Endodermal cell (in vitro differentiated cells): ENCODE results near the gene GPRC6A. TPM values are rescaled to one million over a fixed set of nuclear protein-coding genes. Genes with fewer than 3 reads are reported as not detected.
"Not testable (repeated sequence)": the region's sequence is repeated elsewhere in the genome, so short reads cannot be mapped to it uniquely, and the experiment has no call there.

Source experiments
- DNase-seq: peaks from one replicate; pipeline ENCODE4 v3.0.0-alpha.2; 2017
- H3K27ac ChIP-seq: 2 replicates; pipeline ENCODE4 v1.5.1; 2013; ENCODE audit warnings: mild to moderate bottlenecking, low read depth, low read length, moderate library complexity
- H3K27me3 ChIP-seq: 2 replicates; pipeline ENCODE4 v1.6.1; 2013; ENCODE audit warnings: mild to moderate bottlenecking, low read length, moderate library complexity; ENCODE audit not compliant: insufficient read depth, control insufficient read depth, poor library complexity, severe bottlenecking
- H3K36me3 ChIP-seq: 2 replicates; pipeline ENCODE4 v1.7.0; 2013; ENCODE audit warnings: mild to moderate bottlenecking, low read length, moderate library complexity; ENCODE audit not compliant: control insufficient read depth, insufficient read depth
- H3K4me1 ChIP-seq: one replicate; pipeline ENCODE4 v1.7.0; 2013; ENCODE audit warnings: low read length; ENCODE audit not compliant: control insufficient read depth, insufficient read depth
- H3K4me3 ChIP-seq: 2 replicates; pipeline ENCODE4 v1.5.1; 2013; ENCODE audit warnings: mild to moderate bottlenecking, low read length, moderate library complexity
- H3K9ac ChIP-seq: 2 replicates; pipeline ENCODE4 v1.6.1; 2013; ENCODE audit warnings: mild to moderate bottlenecking, low read length, moderate library complexity; ENCODE audit not compliant: poor library complexity, severe bottlenecking; ENCODE audit errors: extremely low read depth
- H3K9me3 ChIP-seq: 2 replicates; pipeline ENCODE4 v1.6.1; 2013; ENCODE audit warnings: mild to moderate bottlenecking, low read length, moderate library complexity; ENCODE audit not compliant: control insufficient read depth
- H3K27ac Mint-ChIP-seq: 2 replicates; pipeline ENCODE4 v1.8.0; 2020; ENCODE audit warnings: mixed read lengths
- H3K27me3 Mint-ChIP-seq: 2 replicates; pipeline ENCODE4 v1.8.0; 2021; ENCODE audit warnings: mild to moderate bottlenecking, mixed read lengths; ENCODE audit not compliant: insufficient read depth
- H3K36me3 Mint-ChIP-seq: 2 replicates; pipeline ENCODE4 v1.8.0; 2020; ENCODE audit warnings: low read depth, mixed read lengths
- H3K4me1 Mint-ChIP-seq: 2 replicates; pipeline ENCODE4 v1.8.0; 2020; ENCODE audit warnings: mixed read lengths
- H3K4me3 Mint-ChIP-seq: 2 replicates; pipeline ENCODE4 v1.8.0; 2020; ENCODE audit warnings: mild to moderate bottlenecking, moderate library complexity, mixed read lengths
- H3K9me3 Mint-ChIP-seq: 2 replicates; pipeline ENCODE4 v1.8.0; 2020; ENCODE audit warnings: mild to moderate bottlenecking, mixed read lengths
- WGBS, 2 experiments: methylation state at CpG; one replicate each; pipeline versions ENCODE4 v1.1.5 to v1.1.7; 2013; ENCODE audit warnings: missing lambda C conversion rate in 2 of 2, mixed read lengths in 1 of 2; ENCODE audit not compliant: insufficient coverage in 1 of 2, insufficient read length in 1 of 2; 5-methylcytosine and 5-hydroxymethylcytosine counted together
- total RNA-seq, 2 donors: library from RNA; stranded (reverse); fragmentation: NEBNext Ultra II Directional in 1 of 2; extraction: Animal tissue kit (Norgen Biotek cat#: 25700) in 1 of 2; gene quantifications; 2 replicates in 1 of 2; 3 replicates in 1 of 2; pipeline ENCODE4 v1.2.1, GENCODE V29; 2021
- TF ChIP-seq, protein P1 (sequence below): fragments of 200-600 bp; sonication (generic); conservative IDR thresholded peaks from 2 replicates; pipeline ENCODE4 v1.5.0; 2021; ENCODE audit warnings: antibody characterized with exemption, mild to moderate bottlenecking

Gene GPRC6A
- total RNA-seq, 2 donors from 2014 or later: not detected

GRCh38 chr6:116842459-116842858 is 13.6 kb upstream of the GPRC6A start:
- H3K9ac ChIP-seq: no peak overlapping the region
- H3K27me3 ChIP-seq: no peaks in the 10 kb centered on the region
- no peak overlapping the region for H3K27ac ChIP-seq
- H3K36me3 ChIP-seq: no peaks in the 10 kb centered on the region
- Mint-ChIP-seq H3K4me1 (no peaks in the 10 kb centered on the region), H3K27me3 (no peaks in the 10 kb centered on the region), H3K27ac (no peak overlapping the region), H3K9me3 (no peaks in the 10 kb centered on the region), H3K4me3 (no peak overlapping the region), H3K36me3 (no peaks in the 10 kb centered on the region)
- H3K4me1 ChIP-seq: no peaks in the 10 kb centered on the region
- H3K4me3 ChIP-seq: no peak overlapping the region
- WGBS, 2 experiments: 89% methylated on average over 1 of the region's 1 CpG; no CpG with 5 or more reads in 1 of the 2 experiments
- TF ChIP-seq, protein P1, sequence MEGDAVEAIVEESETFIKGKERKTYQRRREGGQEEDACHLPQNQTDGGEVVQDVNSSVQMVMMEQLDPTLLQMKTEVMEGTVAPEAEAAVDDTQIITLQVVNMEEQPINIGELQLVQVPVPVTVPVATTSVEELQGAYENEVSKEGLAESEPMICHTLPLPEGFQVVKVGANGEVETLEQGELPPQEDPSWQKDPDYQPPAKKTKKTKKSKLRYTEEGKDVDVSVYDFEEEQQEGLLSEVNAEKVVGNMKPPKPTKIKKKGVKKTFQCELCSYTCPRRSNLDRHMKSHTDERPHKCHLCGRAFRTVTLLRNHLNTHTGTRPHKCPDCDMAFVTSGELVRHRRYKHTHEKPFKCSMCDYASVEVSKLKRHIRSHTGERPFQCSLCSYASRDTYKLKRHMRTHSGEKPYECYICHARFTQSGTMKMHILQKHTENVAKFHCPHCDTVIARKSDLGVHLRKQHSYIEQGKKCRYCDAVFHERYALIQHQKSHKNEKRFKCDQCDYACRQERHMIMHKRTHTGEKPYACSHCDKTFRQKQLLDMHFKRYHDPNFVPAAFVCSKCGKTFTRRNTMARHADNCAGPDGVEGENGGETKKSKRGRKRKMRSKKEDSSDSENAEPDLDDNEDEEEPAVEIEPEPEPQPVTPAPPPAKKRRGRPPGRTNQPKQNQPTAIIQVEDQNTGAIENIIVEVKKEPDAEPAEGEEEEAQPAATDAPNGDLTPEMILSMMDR: no peak
- DNase-seq: no peak
- no peaks in the 10 kb centered on the region for H3K9me3 ChIP-seq

GRCh38 chr6:116840091-116840490 is 11.2 kb upstream of the GPRC6A start:
- Histone ChIP-seq H3K4me3 (no peak overlapping the region), H3K9ac (no peak overlapping the region), H3K36me3 (no peaks in the 10 kb centered on the region), H3K27me3 (no peaks in the 10 kb centered on the region), H3K9me3 (no peaks in the 10 kb centered on the region), H3K27ac (no peak overlapping the region), H3K4me1 (no peaks in the 10 kb centered on the region)
- Mint-ChIP-seq H3K27me3 (no peaks in the 10 kb centered on the region), H3K4me1 (peaks cover 6% of the 10 kb centered on the region), H3K36me3 (no peaks in the 10 kb centered on the region), H3K27ac (no peak overlapping the region), H3K4me3 (no peak overlapping the region), H3K9me3 (no peaks in the 10 kb centered on the region)
- WGBS, 2 experiments: 77 to 100% methylated on average over 1 to 2 of the region's 2 CpGs
- no peak for DNase-seq
- TF ChIP-seq, protein P1: no peak

GRCh38 chr6:116836606-116837342 is 7.9 kb upstream of the GPRC6A start:
- Histone ChIP-seq H3K4me3 (no peak overlapping the region), H3K9me3 (no peaks in the 10 kb centered on the region), H3K27me3 (no peaks in the 10 kb centered on the region), H3K9ac (no peak overlapping the region), H3K36me3 (no peaks in the 10 kb centered on the region), H3K27ac (no peak overlapping the region), H3K4me1 (no peaks in the 10 kb centered on the region)
- DNase-seq: no peak
- H3K4me3 Mint-ChIP-seq: no peak overlapping the region
- no peaks in the 10 kb centered on the region for H3K36me3 Mint-ChIP-seq
- H3K27me3 Mint-ChIP-seq: no peaks in the 10 kb centered on the region
- no peaks in the 10 kb centered on the region for H3K9me3 Mint-ChIP-seq
- no peak overlapping the region for H3K27ac Mint-ChIP-seq
- peaks cover 6% of the 10 kb centered on the region for H3K4me1 Mint-ChIP-seq
- WGBS, 2 experiments: 98 to 100% methylated on average over 2 to 5 of the region's 5 CpGs
- TF ChIP-seq, protein P1: no peak

DNA sequence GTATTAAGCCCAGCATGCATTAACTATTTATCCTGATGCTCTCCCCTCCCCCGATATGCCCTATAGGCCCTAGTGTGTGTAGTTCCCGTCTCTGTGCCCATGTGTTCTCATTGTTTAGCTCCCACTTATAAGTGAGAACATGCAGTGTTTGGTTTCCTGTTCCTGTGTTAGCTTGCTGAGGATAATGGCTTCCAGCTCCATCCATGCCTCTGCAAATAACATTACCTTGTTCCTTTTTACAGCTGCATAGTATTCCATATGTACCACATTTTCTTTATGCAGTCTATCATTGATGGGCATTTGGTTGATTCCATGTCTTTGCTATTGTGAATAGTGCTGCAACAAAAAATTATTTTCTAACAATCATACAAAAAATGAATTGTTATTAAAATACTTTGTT is 5.6 kb upstream of the GPRC6A start:
- not testable (repeated sequence) for H3K36me3 Mint-ChIP-seq, H3K4me1 Mint-ChIP-seq, H3K27ac Mint-ChIP-seq, H3K4me3 ChIP-seq, H3K4me1 ChIP-seq, H3K27ac ChIP-seq, DNase-seq, H3K9me3 ChIP-seq, H3K27me3 Mint-ChIP-seq, H3K9me3 Mint-ChIP-seq, H3K4me3 Mint-ChIP-seq, H3K9ac ChIP-seq, H3K36me3 ChIP-seq, H3K27me3 ChIP-seq
- 96 to 100% methylated on average over 2 of the region's 2 CpGs for WGBS, 2 experiments
